ENCODE data around the gene ARID1A. TPM values are rescaled to one million over a fixed set of nuclear protein-coding genes. Genes with fewer than 3 reads are reported as not detected.

ARID1A gene
- total and polyA plus RNA-seq, 2 of the 8 experiments (the other 6 are each of a cell fraction or from before 2014, with no cell fraction given): 52.1 to 103 TPM

DNA sequence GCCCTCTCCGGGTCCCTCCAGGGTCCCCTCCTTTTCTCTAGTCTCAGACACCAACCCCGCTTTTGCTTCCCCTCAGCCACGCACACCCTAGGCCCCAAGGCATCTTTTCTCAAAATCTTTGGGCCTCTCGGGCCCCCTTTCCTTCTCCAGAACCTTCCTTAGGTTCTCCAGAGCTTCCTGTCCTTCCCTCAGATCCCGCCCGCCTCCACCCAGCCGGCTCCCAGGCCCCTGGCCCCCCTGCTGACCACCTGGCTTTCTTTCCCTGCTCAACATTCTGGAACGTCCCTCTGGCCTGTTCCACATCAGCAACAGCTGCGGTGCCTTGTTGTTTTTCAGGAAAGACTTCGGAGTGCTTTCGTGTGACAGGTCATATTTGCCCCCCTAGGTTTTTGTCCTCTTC, 131.8 kb downstream of the ARID1A start (continued):
- TF ChIP-seq, protein P1, sequence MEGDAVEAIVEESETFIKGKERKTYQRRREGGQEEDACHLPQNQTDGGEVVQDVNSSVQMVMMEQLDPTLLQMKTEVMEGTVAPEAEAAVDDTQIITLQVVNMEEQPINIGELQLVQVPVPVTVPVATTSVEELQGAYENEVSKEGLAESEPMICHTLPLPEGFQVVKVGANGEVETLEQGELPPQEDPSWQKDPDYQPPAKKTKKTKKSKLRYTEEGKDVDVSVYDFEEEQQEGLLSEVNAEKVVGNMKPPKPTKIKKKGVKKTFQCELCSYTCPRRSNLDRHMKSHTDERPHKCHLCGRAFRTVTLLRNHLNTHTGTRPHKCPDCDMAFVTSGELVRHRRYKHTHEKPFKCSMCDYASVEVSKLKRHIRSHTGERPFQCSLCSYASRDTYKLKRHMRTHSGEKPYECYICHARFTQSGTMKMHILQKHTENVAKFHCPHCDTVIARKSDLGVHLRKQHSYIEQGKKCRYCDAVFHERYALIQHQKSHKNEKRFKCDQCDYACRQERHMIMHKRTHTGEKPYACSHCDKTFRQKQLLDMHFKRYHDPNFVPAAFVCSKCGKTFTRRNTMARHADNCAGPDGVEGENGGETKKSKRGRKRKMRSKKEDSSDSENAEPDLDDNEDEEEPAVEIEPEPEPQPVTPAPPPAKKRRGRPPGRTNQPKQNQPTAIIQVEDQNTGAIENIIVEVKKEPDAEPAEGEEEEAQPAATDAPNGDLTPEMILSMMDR (IDR thresholded peaks at IDR 0.05; ENCODE audit: control extremely low read depth in 1 of 3, insufficient read depth in 1 of 3, low read depth in 1 of 3, low read length in 3 of 3): no peak

All from H1 (cell line).